Measurements from ENCODE around the gene RHBDL2.

- no peak for TF ChIP-seq TBL1XR1 (IDR thresholded peaks at IDR 0.05; ENCODE audit: borderline replicate concordance, low read length, partially characterized antibody)
- TF ChIP-seq CTCF (CRISPR knock-in tag; IDR thresholded peaks at IDR 0.05), result no peak
- no peak for TF ChIP-seq SATB2 (CRISPR knock-in tag; IDR thresholded peaks at IDR 0.05)
- no peak for TF ChIP-seq NFYB (CRISPR knock-in tag; IDR thresholded peaks at IDR 0.05)
- TF ChIP-seq HMGA1 (CRISPR knock-in tag; conservative IDR thresholded peaks at IDR 0.05), result no peak
- no peak for TF ChIP-seq ATF3 (CRISPR knock-in tag; IDR thresholded peaks at IDR 0.05)
- TF ChIP-seq RXRA (CRISPR knock-in tag; IDR thresholded peaks at IDR 0.05), result no peak
- no peak for TF ChIP-seq MBNL3 (CRISPR knock-in tag; conservative IDR thresholded peaks at IDR 0.05)
- TF ChIP-seq MYC (CRISPR knock-in tag; IDR thresholded peaks at IDR 0.05; ENCODE audit: borderline replicate concordance), result no peak
These were observed 18.0 kb downstream of the RHBDL2 start for GRCh38 chr1:38923607-38924006.
